ENCODE measurements around the gene GLRX5. TPM values are rescaled to one million over a fixed set of nuclear protein-coding genes. Genes with fewer than 3 reads are reported as not detected.

Gene GLRX5
- total RNA-seq, 3 donors from 2014 or later, result 43.9 to 45.8 (median 45.4) TPM

DNA sequence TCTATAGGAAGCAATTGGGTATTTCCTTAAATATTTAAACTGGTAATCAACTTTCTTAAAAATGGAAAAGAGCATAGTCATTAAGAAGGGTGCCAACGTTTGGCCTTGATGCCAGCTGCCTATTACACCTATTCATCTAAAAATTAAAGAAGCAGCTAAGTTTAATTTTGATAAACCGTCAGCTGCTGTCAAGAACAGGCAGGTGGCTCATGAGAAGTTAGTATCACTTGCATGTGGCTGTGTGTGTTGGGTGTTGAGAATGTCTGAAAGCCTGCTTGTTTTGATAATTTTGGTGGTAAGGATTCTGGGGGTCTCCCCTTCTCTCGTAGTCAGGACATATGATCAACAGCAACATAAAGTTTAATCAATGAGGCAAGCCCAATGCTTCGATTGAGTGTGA lies 6.5 kb downstream of the GLRX5 start:
- Histone ChIP-seq H3K4me1 (ENCODE audit: low read depth) (peaks cover 16% of the 10 kb centered on the region), H3K9me3 (no peaks in the 10 kb centered on the region), H3K36me3 (ENCODE audit: low read depth) (no peaks in the 10 kb centered on the region), H3K4me3 (no peak overlapping the region)
- ATAC-seq (no peak), DNase-seq (no peak)
- intact Hi-C loops (cut with DNase I, micrococcal nuclease), result no loop called here
- TF ChIP-seq, protein P1, sequence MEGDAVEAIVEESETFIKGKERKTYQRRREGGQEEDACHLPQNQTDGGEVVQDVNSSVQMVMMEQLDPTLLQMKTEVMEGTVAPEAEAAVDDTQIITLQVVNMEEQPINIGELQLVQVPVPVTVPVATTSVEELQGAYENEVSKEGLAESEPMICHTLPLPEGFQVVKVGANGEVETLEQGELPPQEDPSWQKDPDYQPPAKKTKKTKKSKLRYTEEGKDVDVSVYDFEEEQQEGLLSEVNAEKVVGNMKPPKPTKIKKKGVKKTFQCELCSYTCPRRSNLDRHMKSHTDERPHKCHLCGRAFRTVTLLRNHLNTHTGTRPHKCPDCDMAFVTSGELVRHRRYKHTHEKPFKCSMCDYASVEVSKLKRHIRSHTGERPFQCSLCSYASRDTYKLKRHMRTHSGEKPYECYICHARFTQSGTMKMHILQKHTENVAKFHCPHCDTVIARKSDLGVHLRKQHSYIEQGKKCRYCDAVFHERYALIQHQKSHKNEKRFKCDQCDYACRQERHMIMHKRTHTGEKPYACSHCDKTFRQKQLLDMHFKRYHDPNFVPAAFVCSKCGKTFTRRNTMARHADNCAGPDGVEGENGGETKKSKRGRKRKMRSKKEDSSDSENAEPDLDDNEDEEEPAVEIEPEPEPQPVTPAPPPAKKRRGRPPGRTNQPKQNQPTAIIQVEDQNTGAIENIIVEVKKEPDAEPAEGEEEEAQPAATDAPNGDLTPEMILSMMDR (IDR thresholded peaks at IDR 0.05), result no peak

DNA sequence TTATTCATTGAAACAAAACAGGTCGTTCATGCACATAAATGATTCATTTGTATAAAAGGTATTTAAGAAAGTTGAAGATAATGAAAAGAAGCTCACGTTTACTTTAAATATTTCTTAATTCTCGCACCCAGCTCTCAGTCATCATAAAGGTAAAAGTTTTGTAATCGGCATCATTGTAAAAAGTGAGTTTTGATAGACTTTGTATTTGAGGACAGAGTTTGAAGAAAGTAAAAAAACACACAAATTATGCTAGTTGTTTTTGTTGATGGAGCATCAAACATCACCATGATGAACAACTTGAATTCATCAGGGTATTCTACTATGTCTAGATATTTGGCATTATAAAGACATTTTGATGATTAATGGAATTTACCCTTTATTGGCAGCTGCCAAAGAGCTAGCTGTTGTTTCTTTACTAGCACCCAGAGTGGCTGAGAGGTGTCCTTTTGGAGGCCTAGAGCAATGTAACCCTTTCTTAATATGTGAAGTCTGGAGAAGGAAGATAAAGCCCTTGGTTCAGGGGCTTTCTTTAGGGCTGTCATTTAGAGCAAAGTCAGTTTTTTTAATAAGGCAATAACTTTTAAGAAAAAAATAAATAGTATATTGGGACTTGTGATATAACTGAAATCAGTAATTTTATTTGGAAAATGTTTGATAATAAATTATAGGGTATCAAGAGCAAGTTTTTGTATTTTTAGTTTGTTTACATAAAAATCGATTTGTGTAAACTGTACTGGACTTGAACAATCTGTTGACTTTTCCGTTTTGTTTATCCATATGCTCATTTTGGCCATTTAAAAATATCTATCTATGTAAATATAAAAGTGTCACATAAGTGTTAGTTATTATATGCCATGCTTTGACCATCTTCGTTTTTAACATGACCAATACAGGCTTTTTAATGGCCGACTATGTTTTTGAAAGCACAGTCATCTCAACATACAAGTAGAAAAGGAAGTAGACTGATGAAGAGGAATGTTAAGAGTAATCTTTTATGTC lies 7.4 kb downstream of the GLRX5 start:
- no peak for DNase-seq
- H3K4me3 ChIP-seq, result no peak overlapping the region
- no peak for ATAC-seq
- H3K9me3 ChIP-seq, result no peaks in the 10 kb centered on the region
- intact Hi-C loops (cut with DNase I, micrococcal nuclease), result no loop called here
- no peaks in the 10 kb centered on the region for H3K36me3 ChIP-seq (ENCODE audit: low read depth)
- peaks cover 7% of the 10 kb centered on the region for H3K4me1 ChIP-seq (ENCODE audit: low read depth)
- TF ChIP-seq, protein P1 (IDR thresholded peaks at IDR 0.05), result no peak

DNA sequence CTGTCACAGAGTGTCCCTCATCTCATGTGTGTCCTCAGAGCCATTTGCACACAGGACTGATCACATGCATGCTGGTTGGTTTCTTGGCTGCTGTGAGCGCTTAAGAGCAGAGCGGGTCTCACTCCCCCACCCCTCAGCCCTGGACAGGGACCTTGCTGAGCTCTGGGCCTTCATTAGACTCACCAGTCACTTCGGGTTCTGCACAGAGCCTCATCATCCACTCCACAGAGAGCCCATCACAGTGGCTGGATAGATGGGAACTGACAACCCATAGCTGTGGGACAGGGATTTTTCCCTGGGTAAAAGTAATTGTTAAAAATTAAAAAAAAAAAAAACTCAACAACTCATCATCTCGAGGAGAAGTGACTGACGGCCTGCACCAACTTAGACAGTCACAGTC lies 8.2 kb downstream of the GLRX5 start:
- no peaks in the 10 kb centered on the region for H3K36me3 ChIP-seq (ENCODE audit: low read depth)

DNA sequence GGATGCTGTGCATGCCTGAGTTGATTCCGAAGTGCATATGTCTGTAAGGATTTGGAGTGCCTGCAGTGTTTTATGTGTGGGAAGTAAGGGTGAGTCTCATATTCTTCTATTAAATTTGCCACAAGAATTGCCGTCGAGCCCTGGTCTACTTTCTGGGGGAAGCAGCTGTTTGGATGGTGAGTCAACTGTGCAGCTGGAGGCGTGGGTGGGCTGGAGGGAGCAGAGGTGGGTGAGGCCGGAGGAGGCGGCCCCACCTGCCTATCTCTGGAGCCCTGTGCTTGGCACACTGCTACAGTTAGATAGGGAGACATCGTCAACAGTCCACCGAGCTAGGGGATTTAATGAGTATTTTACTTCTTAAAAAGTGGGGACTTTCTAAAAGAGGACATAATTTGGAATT lies 9.7 kb downstream of the GLRX5 start:
- H3K9me3 ChIP-seq, result no peaks in the 10 kb centered on the region
- no peak overlapping the region for H3K4me3 ChIP-seq
- TF ChIP-seq, protein P1 (IDR thresholded peaks at IDR 0.05), result no peak
- no peaks in the 10 kb centered on the region for H3K4me1 ChIP-seq (ENCODE audit: low read depth)
- DNase-seq, result no peak
- no peaks in the 10 kb centered on the region for H3K36me3 ChIP-seq (ENCODE audit: low read depth)
- intact Hi-C loops (cut with DNase I, micrococcal nuclease), result no loop called here
- ATAC-seq, result no peak

More for the DNA sequence above, 8.2 kb downstream of the GLRX5 start:
- no peak overlapping the region for H3K4me3 ChIP-seq
- TF ChIP-seq, protein P1 (IDR thresholded peaks at IDR 0.05), result no peak
- intact Hi-C loops (cut with DNase I, micrococcal nuclease), result no loop called here
- H3K4me1 ChIP-seq (ENCODE audit: low read depth), result no peaks in the 10 kb centered on the region
- ATAC-seq (no peak), DNase-seq (no peak)
- H3K9me3 ChIP-seq, result no peaks in the 10 kb centered on the region

DNA sequence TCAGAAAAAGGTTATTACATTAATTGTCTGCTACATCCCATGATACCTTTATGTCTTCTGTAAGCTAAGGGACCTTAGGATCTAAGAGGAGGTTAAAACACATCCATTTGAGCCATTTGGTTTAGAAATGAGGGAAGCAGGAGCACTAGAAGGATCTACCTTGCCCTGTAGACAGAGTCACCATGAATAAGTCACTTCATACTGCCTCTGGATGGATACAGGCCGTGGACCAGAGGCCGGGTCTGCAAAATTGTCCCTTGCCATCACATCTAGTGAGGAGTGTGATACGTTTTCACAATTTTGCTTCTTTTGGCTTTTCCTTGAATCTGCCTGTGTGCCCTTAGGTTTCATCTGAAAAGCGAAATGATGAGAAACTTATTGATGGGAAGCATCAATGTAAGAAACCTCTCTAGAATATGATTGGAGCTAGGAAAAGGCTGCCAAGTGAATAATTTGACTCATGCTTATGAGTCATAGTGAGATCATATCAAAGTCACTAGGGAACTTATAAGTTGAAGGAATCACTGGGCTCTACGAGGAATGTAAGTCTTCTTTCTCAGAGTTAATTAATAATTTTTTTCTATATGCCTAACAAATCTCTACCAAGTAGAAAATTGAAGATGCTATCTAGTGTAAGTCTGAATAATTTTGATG lies 10.8 kb downstream of the GLRX5 start:
- Histone ChIP-seq H3K4me3 (no peak overlapping the region), H3K4me1 (ENCODE audit: low read depth) (peaks cover 6% of the 10 kb centered on the region), H3K9me3 (no peaks in the 10 kb centered on the region), H3K36me3 (ENCODE audit: low read depth) (no peaks in the 10 kb centered on the region)
- TF ChIP-seq, protein P1 (IDR thresholded peaks at IDR 0.05), result no peak
- intact Hi-C loops (cut with DNase I, micrococcal nuclease), result no loop called here
- DNase-seq, result no peak
- ATAC-seq, result no peak
